Thyroid gland (tissue), 4 donors: ENCODE results near the gene VPS11.

Experiments
- POLR2A ChIP-seq, 2 donors: fragments of 450-650 bp; IDR thresholded peaks; one replicate each; pipeline ENCODE4 v1.6.1; 2017; ENCODE audit warnings: antibody characterized with exemption in 2 of 2, mild to moderate bottlenecking in 2 of 2, moderate library complexity in 1 of 2
- TF ChIP-seq, protein P1 (sequence below), 6 experiments: fragments of 200-600 bp in 3 of 6; fragments of 450-650 bp in 3 of 6; sonication (generic) in 3 of 6; IDR thresholded peaks; one replicate each; pipeline ENCODE4 v1.5.1; 2016 to 2019; ENCODE audit warnings: antibody characterized with exemption in 6 of 6, mild to moderate bottlenecking in 2 of 6, inconsistent platforms in 1 of 6, moderate library complexity in 1 of 6

DNA sequence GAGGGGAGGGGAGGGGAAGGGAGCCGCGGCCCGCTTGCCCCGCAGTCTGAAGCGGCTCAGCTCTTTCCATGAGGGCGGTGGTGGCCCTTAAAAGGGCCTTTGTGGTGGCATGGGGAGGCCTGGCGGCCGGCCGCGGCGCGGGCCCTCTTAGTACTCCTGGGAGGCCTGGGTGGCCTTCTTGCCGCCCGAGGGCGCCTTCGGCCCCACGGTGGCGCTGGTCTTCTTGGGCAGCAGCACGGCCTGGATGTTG lies 27.1 kb downstream of the VPS11 start:
- TF ChIP-seq, protein P1, sequence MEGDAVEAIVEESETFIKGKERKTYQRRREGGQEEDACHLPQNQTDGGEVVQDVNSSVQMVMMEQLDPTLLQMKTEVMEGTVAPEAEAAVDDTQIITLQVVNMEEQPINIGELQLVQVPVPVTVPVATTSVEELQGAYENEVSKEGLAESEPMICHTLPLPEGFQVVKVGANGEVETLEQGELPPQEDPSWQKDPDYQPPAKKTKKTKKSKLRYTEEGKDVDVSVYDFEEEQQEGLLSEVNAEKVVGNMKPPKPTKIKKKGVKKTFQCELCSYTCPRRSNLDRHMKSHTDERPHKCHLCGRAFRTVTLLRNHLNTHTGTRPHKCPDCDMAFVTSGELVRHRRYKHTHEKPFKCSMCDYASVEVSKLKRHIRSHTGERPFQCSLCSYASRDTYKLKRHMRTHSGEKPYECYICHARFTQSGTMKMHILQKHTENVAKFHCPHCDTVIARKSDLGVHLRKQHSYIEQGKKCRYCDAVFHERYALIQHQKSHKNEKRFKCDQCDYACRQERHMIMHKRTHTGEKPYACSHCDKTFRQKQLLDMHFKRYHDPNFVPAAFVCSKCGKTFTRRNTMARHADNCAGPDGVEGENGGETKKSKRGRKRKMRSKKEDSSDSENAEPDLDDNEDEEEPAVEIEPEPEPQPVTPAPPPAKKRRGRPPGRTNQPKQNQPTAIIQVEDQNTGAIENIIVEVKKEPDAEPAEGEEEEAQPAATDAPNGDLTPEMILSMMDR (IDR thresholded peaks at IDR 0.05) = peak; percentile 56 to 85 (median 65)
- TF ChIP-seq POLR2A (IDR thresholded peaks at IDR 0.05) = no peak
